Gastrocnemius medialis (tissue), 4 donors: Measurements from ENCODE around the gene LNX1. TPM values are rescaled to one million over a fixed set of nuclear protein-coding genes. Genes with fewer than 3 reads are reported as not detected.

ENCODE experiments used
- ATAC-seq, 2 donors: fragments of 150-250 bp; one replicate each; pipeline ENCODE4 v1.9.1; 2016
- DNase-seq, 2 donors: peaks; one replicate each; pipeline ENCODE4 v3.0.0-alpha.2; 2019
- H3K27ac ChIP-seq, 4 donors: fragments of 200-600 bp; sonication (generic); 1 replicate in 1 of 4; 2 replicates in 3 of 4; pipeline ENCODE4 v1.5.1; 2016 to 2018; ENCODE audit warnings: mild to moderate bottlenecking in 2 of 4, moderate library complexity in 1 of 4
- H3K27me3 ChIP-seq, 3 donors: fragments of 200-600 bp; sonication (generic) in 2 of 3; 1 replicate in 1 of 3; 2 replicates in 2 of 3; pipeline versions ENCODE4 v1.5.1 to v1.6.0; 2016 to 2019; ENCODE audit warnings: mild to moderate bottlenecking in 1 of 3, moderate library complexity in 1 of 3
- H3K36me3 ChIP-seq, 2 donors: fragments of 200-600 bp; sonication (generic) in 1 of 2; one replicate each; pipeline ENCODE4 v1.5.1; 2017 to 2018
- H3K4me1 ChIP-seq, 2 donors: fragments of 200-600 bp; sonication (generic) in 1 of 2; one replicate each; pipeline ENCODE4 v1.5.1; 2016 to 2017; ENCODE audit warnings: mild to moderate bottlenecking in 2 of 2
- H3K4me3 ChIP-seq, 4 donors: fragments of 200-600 bp; sonication (generic) in 3 of 4; 1 replicate in 1 of 4; 2 replicates in 3 of 4; pipeline ENCODE4 v1.5.1; 2016 to 2019; ENCODE audit warnings: mild to moderate bottlenecking in 2 of 4
- H3K9me3 ChIP-seq, 3 donors: fragments of 200-600 bp; sonication (generic) in 2 of 3; 1 replicate in 1 of 3; 2 replicates in 2 of 3; pipeline ENCODE4 v1.5.1; 2016 to 2019
- CTCF ChIP-seq, 5 experiments: fragments of 450-650 bp in 3 of 5; fragments of 200-600 bp in 2 of 5; sonication (generic) in 2 of 5; IDR thresholded peaks in 4 of 5; conservative IDR thresholded peaks in 1 of 5; 1 replicate in 4 of 5; 2 replicates in 1 of 5; pipeline ENCODE4 v1.5.1; 2016 to 2019; ENCODE audit warnings: antibody characterized with exemption in 5 of 5, mild to moderate bottlenecking in 3 of 5, moderate library complexity in 3 of 5
- POLR2A ChIP-seq, 2 donors: fragments of 450-650 bp; IDR thresholded peaks; one replicate each; pipeline ENCODE4 v1.6.1; 2017; ENCODE audit warnings: antibody characterized with exemption in 2 of 2, mild to moderate bottlenecking in 2 of 2, moderate library complexity in 2 of 2
- in situ Hi-C, 4 donors: fragments of 200-750 bp; cut with MboI; loops; one replicate each; pipeline versions ENCODE4 v1.15.0 to v1.8.0; 2017; ENCODE audit warnings: low sequenced_read_pairs in 4 of 4
- intact Hi-C: fragments of 100-400 bp; cut with DNase I; formaldehyde crosslinking; loops from one replicate; pipeline ENCODE4 v1.15.1; 2023; ENCODE audit warnings: low total_unique reads
- total RNA-seq, 4 donors: library from RNA; depleted of rRNA; stranded (reverse); fragments of >200 nt; gene quantifications; one replicate each; pipeline versions ENCODE4 v1.1.0 to v1.2.3, GENCODE V29; 2016

Gene LNX1
- total RNA-seq, 4 donors from 2014 or later, result 7.0 to 12.3 (median 11.0) TPM

GRCh38 chr4:53635697-53636483, 44.6 kb upstream of the LNX1 start:
- peak overlapping the region in 1 of 4 donors; percentile 5 for H3K4me3 ChIP-seq
- no peak for TF ChIP-seq CTCF (IDR thresholded peaks at IDR 0.05 in 4 of 5, conservative IDR thresholded peaks at IDR 0.05 in 1 of 5)
- TF ChIP-seq POLR2A (IDR thresholded peaks at IDR 0.05), result no peak
- no peaks in the 10 kb centered on the region for H3K9me3 ChIP-seq
- intact Hi-C loops (no loop called here), in situ Hi-C loops (no loop called here)
- no peaks in the 10 kb centered on the region for H3K27me3 ChIP-seq
- H3K27ac ChIP-seq, result peak overlapping the region in 2 of 4 donors; percentile 23
- DNase-seq (no peak), ATAC-seq (no peak)
- no peaks in the 10 kb centered on the region for H3K36me3 ChIP-seq
- peaks cover 0 to 8% of the 10 kb centered on the region in 2 donors for H3K4me1 ChIP-seq

GRCh38 chr4:53633608-53634007, 42.3 kb upstream of the LNX1 start:
- H3K36me3 ChIP-seq, result no peaks in the 10 kb centered on the region
- peak; percentile 22 to 42 for DNase-seq
- no peak overlapping the region for H3K4me3 ChIP-seq
- ATAC-seq, result peak; percentile 71 to 82
- intact Hi-C loops, result no loop called here
- peaks cover 0 to 8% of the 10 kb centered on the region in 2 donors for H3K4me1 ChIP-seq
- in situ Hi-C loops, result no loop called here
- TF ChIP-seq POLR2A (IDR thresholded peaks at IDR 0.05) (no peak), CTCF (IDR thresholded peaks at IDR 0.05 in 4 of 5, conservative IDR thresholded peaks at IDR 0.05 in 1 of 5) (no peak)
- no peaks in the 10 kb centered on the region for H3K27me3 ChIP-seq
- H3K27ac ChIP-seq, result peak overlapping the region in 2 of 4 donors; percentile 33 to 44
- H3K9me3 ChIP-seq, result no peaks in the 10 kb centered on the region

GRCh38 chr4:53629296-53629695, 38.0 kb upstream of the LNX1 start:
- H3K36me3 ChIP-seq, result no peaks in the 10 kb centered on the region
- no peaks in the 10 kb centered on the region for H3K27me3 ChIP-seq
- intact Hi-C loops, result no loop called here
- ATAC-seq (peak; percentile 57 to 58), DNase-seq (peak in 1 of 2 donors; percentile 59)
- H3K4me1 ChIP-seq, result no peaks in the 10 kb centered on the region
- H3K4me3 ChIP-seq, result no peak overlapping the region
- TF ChIP-seq POLR2A (IDR thresholded peaks at IDR 0.05) (no peak), CTCF (IDR thresholded peaks at IDR 0.05 in 4 of 5, conservative IDR thresholded peaks at IDR 0.05 in 1 of 5) (no peak)
- in situ Hi-C loops, result no loop called here
- no peak overlapping the region for H3K27ac ChIP-seq
- H3K9me3 ChIP-seq, result no peaks in the 10 kb centered on the region

- H3K4me1 ChIP-seq, result no peaks in the 10 kb centered on the region
- no peak overlapping the region for H3K27ac ChIP-seq
- ATAC-seq, result no peak
- no peaks in the 10 kb centered on the region for H3K9me3 ChIP-seq
- no peaks in the 10 kb centered on the region for H3K27me3 ChIP-seq
- intact Hi-C loops (no loop called here), in situ Hi-C loops (no loop called here)
- no peaks in the 10 kb centered on the region for H3K36me3 ChIP-seq
- TF ChIP-seq CTCF (IDR thresholded peaks at IDR 0.05 in 4 of 5, conservative IDR thresholded peaks at IDR 0.05 in 1 of 5) (no peak), POLR2A (IDR thresholded peaks at IDR 0.05) (no peak)
- no peak overlapping the region for H3K4me3 ChIP-seq
- DNase-seq, result no peak
Observed at GRCh38 chr4:53626491-53626890, 35.2 kb upstream of the LNX1 start.
